GM12891 (cell line): ENCODE results near the gene VSIG10L.

Source experiments
- PAX5 ChIP-seq: IDR thresholded peaks from 2 replicates; pipeline ENCODE4 v1.6.1; 2011; ENCODE audit warnings: low read length, moderate library complexity, mild to moderate bottlenecking; ENCODE audit not compliant: insufficient read depth, severe bottlenecking
- POLR2A ChIP-seq: IDR thresholded peaks from 2 replicates; pipeline ENCODE4 v1.6.1; 2011; ENCODE audit warnings: low read depth, low read length, control low read depth
- POLR2AphosphoS5 ChIP-seq: IDR thresholded peaks from 2 replicates; pipeline ENCODE4 v1.6.1; 2011; ENCODE audit warnings: low read depth, low read length, control low read depth
- POU2F2 ChIP-seq: IDR thresholded peaks from 2 replicates; pipeline ENCODE4 v1.6.1; 2011; ENCODE audit warnings: low read depth, mild to moderate bottlenecking, control low read depth, low read length, moderate library complexity
- TAF1 ChIP-seq: IDR thresholded peaks from 2 replicates; pipeline ENCODE4 v1.6.1; 2011; ENCODE audit warnings: low read depth, low read length, control low read depth

DNA sequence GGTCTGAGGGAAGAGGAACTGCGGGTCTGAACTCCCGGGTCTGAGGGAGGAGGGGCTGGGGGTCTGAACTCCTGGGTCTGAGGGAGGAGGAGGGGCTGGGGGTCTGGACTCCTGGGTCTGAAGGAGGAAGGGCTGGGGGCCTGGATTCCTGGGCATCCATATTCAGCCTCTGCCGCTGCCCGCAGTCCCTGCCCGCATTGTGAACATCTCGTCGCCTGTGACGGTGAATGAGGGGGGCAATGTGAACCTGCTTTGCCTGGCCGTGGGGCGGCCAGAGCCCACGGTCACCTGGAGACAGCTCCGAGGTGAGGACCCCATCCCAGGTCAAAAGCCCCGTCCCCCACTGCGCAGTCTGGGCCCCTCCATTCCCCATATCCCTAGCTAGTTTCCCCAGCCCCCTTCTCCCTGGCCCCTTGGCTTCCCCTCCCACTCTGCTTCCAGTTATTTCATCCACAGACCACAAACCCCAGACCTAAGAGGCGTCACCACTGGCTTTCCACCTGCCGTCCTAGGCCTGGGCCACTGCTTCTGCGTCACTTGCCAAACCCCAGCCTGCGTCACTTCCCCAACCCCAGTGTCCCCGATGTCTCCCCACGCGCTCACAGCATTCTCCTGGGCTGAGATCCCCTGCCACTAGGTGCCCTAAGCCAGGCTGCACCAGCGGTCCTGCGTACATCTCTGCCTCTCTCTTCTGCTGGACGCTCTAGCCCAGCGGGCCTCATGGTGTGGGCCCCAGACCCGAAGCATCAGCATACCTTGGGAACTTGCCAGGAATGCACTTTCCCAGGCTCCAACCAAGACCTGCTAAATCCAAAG, 16.6 kb downstream of the VSIG10L start:
- TF ChIP-seq POLR2A (no peak), TAF1 (no peak), POLR2AphosphoS5 (no peak), PAX5 (no peak), POU2F2 (no peak)
